Stimulated activated CD4-positive, alpha-beta T cell treated with anti-CD3 and anti-CD28 coated beads, Interleukin-1b, Interleukin-23, amount 100 ng/mL, for 4 hours (primary cell): ENCODE data around the gene RFC2.

Source experiments
- DNase-seq, 2 donors: peaks; one replicate each; pipeline ENCODE4 v3.0.0-alpha.2; 2020; ENCODE audit warnings: low read depth in 2 of 2

The RFC2 gene

GRCh38 chr7:74254129-74254857, at the start of gene RFC2:
Gene RFC2 (minus strand): TSS chr7:74254399. CDS start chr7:74254383, 16 bp downstream.
- DNase-seq = peak; percentile 95 to 97

- no peak for DNase-seq
Measured at GRCh38 chr7:74302745-74303221, 48.6 kb upstream of the RFC2 start.

- DNase-seq = no peak
Measured at GRCh38 chr7:74300926-74301325, 46.7 kb upstream of the RFC2 start.

DNA sequence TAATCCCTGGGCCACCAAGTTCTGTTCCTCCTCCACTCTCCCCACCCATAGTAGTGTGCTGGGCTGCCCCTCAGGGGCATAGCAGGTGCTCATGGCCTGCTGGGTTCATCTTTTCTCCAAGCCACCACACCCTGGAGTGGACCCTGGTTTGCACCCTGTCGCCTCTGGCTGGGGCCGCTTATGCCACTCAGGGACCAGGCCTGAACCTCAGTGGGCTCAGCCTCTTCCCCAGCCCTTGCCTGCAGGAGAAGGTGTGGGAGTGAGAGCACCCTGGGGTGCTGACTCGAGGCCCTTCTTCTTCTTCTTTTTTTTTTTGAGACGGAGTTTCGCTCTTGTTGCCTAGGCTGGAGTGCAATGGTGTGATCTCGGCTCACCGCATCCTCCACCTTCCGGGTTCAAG, 45.2 kb upstream of the RFC2 start:
- DNase-seq = no peak

DNA sequence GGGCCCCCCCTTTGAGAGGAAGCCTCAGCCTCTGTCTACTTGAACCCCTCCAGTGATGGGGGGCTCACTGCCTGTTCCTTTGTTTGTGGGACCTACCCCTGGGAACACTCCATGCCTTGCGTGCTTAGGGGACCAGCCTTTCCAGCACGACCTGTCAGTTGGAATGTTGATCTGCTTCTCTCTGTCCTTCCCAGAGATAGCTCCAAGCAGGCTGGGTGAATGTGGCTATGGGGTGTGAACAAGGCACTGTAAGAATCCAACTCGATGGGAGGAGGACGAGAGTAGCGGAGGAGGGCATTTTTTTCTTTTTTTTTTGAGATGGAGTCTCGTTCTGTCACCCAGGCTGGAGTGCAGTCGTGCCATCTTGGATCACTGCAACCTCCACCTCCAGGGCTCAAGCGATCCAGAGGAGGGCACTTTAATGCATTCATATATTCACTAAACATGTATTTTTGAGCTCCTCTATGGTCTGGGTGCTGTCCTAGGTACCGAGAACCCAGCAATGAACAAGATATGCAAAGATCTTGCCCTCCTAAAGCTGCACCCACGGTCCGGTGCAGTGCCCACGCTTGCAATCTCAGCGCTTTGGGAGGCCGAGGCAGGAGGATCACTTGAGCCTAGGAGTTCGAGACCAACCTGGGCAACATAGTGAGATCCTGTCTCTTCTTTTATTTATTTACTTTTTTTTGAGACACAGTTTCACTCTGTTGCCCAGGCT, 43.5 kb upstream of the RFC2 start:
- DNase-seq = no peak

GRCh38 chr7:74294191-74294998, 40.2 kb upstream of the RFC2 start:
- no peak for DNase-seq

DNA sequence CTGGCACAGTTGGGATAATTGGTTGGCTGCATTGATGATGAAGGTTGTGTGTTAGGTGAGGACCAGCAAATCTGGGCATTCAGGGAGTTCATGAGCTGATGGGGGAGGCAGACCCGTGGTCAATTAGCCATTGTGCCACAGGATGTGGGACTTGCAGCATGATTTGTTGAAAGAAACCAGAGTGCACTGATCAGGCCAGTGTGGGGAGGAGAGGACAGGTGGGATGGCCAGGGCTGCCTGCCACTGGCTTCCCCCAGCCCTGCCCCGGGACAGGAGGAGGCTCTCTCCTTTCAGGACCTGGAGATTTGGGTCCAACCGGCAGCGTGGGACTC, 39.3 kb upstream of the RFC2 start:
- DNase-seq = no peak

DNA sequence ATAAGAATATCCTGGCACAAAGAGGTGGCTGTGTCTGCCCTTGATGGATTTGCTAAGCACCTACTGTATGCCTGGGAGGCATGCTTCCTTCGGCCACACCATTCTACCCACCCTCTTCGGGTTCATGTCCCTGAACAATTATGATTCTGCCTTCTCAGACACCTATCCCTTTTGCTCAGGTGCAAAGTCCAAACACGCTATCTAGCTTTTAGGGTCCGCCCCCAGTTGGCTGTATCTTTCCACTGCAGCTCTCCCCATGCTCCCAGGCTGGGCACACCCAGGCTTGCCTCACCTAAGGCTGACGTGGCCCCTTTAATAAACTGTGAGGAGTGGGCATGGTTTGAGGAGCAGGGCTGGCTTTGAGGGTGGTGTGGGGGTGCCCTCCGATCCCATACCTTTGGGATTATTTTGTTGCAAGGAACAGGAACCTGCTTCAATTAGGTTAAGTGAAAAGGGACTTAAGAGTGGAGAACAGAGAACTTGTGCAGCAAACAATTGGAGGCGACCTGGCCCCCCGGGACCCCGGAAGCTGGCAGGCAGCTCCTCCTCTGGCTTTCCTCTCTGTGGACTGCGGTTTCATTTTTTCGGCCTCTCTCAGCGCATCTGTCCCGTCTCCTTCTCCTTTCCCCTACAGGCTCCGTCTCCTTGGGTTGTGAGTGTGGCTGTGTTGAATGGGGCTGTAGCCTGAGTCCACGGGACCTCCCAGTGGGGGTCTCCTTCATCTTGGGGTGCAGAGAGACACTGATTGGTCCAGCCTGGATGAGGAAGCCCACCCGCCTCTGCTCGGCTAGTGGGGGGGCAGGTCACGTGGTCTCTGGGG, 38.8 kb upstream of the RFC2 start:
- DNase-seq = no peak

DNA sequence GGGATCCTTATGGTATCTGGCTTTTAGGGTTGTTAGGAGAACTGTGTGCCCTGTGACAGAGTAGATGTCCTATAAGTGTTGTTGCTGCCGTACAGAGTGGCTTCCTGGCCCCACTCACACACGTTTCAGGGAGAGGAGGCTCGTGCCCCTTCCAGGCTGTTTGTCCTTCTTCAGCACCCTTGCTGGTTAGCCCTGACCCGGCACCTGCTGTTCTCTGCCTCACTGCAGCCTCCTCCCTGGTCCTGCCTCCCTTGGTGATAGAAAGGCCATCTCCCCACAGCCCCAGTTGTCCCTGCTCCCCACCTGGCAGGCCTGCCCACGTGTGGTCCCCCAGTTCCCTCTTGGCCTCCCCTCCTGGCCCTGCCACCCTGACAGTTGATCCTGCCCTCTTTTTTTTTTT, 37.3 kb upstream of the RFC2 start:
- no peak for DNase-seq

GRCh38 chr7:74290981-74291441, 36.8 kb upstream of the RFC2 start:
- no peak for DNase-seq

DNA sequence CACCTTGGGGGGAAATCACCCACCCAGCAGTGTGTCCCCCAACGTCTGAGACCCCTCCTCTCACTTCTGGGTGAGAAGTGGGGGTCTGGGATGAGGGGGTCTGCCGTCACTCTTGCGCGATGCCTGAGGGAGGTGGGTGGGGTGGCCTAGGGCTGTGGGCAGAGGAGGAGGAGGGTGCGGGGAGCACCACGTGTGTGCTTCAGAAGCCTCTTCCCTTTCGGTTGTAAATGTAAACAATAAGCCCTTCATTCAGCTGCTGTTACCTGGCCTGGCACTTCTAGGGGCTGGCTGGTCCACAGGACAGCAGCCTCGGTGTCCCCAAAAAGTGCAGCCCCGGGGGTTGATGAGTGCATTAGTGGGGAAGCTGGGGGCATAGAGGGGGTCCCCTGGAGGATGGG, 36.4 kb upstream of the RFC2 start:
- DNase-seq = no peak

GRCh38 chr7:74289659-74290552, 35.7 kb upstream of the RFC2 start:
- DNase-seq = no peak

GRCh38 chr7:74289018-74289658, 34.9 kb upstream of the RFC2 start, which contains the start of gene CLIP2:
Gene CLIP2 (plus strand): TSS chr7:74289407. CDS start chr7:74317547, 28,140 bp downstream.
- peak; percentile 71 to 77 for DNase-seq

GRCh38 chr7:74288034-74288881, 34.1 kb upstream of the RFC2 start:
- DNase-seq = no peak

DNA sequence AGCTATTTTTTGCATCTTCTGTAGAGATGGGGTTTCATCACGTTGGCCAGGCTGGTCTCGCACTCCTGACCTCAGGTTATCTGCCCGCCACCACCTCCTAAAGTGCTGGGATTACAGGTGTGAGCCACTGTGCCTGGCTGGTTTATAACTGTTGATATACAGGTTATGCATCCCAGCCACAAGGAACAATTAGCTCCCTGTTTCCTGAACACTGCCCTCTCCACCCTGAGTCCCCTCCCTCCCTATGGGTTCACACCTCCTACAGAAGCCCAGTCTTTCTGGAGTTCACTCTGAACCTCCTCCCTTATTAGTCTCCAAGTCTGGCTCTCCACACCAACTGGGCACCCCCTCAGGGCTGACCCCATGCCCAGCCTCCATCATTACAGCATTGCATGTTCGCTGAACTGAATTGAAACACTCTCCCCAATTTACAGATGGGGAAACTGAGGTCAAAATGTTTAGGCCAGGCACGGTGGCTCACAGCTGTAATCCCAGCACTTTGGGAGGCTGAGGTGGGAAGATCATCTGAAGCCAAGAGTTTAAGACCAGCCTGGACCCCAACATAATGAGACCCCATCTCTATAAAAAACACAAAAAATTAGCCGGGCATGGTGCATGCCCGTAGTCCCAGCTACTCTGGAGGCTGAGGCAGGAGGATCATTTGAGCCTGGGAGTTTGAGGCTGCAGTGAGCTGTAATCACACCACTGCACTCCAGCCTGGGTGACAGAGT, 33.3 kb upstream of the RFC2 start:
- no peak for DNase-seq

DNA sequence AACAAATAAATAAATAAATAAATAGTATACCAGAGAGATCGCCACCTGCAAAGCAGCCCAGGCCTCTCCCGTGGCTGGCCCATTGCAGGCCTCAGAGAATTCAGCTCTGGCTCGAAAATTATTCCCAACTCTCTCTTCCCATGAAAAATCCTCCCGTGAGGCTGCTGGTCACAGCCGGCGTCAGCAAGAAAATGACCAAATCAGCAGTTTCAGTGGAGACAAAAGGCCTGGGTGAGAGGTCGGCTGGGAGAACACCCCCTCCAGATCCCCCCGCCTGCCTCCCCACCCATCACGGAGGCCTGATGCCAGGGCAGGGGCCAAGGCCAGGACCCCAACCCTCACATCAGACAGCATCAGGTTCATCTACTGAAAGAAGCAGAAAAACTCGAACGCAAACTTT, 31.9 kb upstream of the RFC2 start:
- no peak for DNase-seq

- DNase-seq = no peak
Measured at GRCh38 chr7:74284781-74285259, 30.6 kb upstream of the RFC2 start.

GRCh38 chr7:74283858-74284447, 29.8 kb upstream of the RFC2 start:
- no peak for DNase-seq
